GM21390 (cell line): ENCODE measurements around the gene TMEM258.

Source experiments
- ATAC-seq: cut with Tn5 transposase; IDR thresholded peaks from one replicate; pipeline ENCODE4 v1.9.1; 2021; ENCODE audit not compliant: unreplicated experiment

Gene TMEM258

DNA sequence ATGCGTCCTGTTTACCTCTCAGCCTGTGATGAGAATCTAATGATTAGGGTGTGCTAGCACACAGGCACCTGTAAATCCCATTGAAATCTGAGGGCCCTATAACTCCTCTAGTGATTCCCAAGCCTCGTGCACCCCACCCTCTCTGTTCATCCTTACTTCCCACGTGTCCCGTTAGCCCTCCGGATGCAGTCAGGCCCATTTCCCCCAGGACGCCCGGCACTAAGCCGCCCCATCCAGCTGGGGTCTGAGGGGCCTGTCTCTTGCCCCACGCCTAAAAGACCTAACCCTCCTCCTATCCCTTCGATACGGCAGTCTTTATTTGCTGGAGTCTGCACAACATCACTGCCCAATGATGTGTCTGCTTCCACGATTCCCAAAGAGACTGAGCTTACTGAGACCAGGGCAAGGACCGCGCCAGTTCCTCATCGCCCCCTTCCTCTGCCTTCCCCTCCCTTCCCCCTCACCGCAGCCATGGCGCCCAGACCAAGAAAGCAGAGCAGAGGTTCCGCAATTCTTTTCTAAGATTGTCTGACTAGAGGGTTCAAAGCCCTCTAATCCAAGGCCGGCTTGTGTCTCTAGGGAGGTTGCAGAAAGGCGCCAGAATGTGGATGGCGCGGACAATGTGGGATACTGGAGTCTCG, 34.7 kb upstream of the TMEM258 start:
- ATAC-seq, result peak; percentile 0

DNA sequence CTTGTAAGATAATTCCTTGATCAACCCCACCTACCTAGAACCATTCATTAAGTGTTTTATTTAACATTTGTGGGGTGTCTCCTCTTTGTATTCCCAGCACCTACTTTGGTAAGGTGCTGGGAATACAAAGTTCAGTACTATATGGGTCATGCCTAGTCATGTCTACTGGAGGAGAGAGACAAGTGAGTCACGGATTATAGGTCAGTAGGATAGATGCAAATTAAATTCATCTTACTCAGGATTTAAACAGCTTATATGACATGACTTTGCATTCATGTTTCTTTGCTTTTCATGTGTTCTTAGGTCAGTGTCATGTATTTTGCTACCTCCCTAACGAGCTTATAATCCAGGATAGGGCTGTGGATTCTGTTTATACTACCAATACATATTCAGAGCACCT, 27.8 kb upstream of the TMEM258 start:
- ATAC-seq, result no peak

- no peak for ATAC-seq
Measured at GRCh38 chr11:61817471-61818202, 25.2 kb upstream of the TMEM258 start.

GRCh38 chr11:61816736-61817455, 24.5 kb upstream of the TMEM258 start, which contains the start of gene FADS1:
FADS1 (minus strand) TSS chr11:61817003; CDS start chr11:61816929, 74 bp downstream.
- peak; percentile 51 for ATAC-seq

- ATAC-seq, result peak; percentile 25
Measured at GRCh38 chr11:61815790-61816735, 23.7 kb upstream of the TMEM258 start.

DNA sequence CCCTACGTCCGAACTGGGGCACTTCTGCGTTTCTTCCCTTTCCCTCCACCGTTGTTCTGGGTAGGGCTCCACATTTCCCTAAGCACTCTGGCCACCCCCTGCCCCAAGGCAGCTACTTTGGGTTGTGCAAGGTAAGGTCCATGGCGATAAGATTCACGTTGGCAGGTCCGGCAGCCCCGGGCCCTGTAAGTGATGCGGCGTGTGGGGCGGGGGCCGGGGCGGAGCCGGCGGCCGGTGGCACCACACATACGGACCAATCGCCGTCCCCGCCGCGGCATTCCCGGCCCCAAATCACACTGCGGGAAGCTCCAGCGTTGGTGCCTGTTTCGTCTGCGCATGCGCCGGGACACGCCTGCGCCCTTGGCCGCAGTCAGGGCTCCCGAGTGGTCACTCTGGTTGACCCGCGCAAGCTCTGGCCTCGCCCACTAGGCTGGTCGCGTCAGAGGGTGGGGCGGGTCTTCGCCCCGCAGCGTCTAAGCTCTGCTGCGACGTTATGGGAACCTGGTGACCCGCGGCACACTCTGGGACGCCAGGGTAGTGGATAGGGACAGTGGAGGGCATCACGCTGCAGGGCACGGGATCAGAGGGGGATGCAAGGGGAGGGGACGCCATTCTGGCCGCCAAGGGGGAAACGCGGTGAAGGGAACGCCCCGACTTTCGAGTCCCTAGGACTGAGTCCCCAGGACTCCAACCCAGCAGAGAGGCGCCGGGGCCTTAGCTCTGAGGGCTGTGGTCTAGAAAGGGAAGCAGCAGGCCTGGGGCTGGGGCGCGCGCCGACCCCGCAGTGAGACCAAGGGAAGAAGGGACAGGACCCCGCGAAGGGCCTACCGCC, 22.8 kb upstream of the TMEM258 start:
- ATAC-seq, result peak; percentile 52

DNA sequence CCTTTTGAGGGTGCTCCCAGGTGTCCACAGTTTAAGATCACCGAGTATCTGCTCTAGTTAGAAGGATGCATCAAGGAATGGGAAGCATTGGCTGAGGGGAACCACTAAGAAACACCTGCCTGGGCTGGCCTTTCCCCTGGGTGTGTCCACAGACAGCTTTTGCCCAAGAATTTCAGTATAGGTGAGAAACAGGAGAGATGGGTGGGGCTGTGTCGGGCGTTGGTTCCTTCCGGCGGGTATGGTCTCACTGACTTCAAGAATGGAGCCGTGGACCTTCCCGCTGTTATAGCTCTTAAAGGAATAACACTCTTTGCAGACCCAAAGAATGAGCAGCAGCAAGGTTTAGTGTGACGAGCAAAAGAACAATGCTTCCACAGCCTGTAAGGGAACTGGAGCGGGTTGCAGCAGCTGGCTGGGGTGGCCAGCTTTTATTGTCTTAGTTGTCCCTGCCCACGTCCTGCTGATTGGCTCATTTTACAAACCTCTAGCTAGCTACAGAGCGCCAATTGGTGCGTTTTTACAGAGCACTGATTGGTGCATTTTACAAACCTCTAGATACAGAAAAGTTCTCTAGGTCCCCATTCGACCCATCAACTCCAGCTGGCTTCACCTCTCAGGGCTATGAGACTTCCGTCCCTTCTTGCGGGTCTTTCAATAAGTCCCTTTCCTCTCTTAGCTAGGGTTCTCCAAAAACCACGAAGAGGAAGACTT, 22.0 kb upstream of the TMEM258 start:
- ATAC-seq, result no peak

- ATAC-seq, result no peak
Measured at GRCh38 chr11:61812736-61813411, 20.5 kb upstream of the TMEM258 start.

DNA sequence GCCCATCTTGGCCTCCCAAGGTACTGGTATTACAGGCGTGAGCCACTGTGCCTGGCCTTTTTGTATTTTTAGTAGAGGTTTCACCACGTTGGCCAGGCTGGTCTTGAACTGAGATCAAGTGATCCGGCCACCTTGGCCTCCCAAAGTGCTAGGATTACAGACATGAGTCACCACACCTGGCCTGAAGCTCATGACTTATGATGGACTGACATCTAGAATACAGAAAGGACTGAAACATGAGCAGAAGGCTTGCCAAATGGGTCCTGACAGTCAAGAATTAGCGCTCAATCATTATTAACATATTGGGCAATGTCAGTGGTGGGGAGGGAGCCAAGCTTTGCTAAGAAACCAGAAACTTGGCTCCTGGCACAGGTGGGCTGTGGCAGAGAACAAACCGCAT, 19.4 kb upstream of the TMEM258 start:
- no peak for ATAC-seq

- ATAC-seq, result no peak
Measured at GRCh38 chr11:61810671-61811175, 18.3 kb upstream of the TMEM258 start.

- no peak for ATAC-seq
Measured at GRCh38 chr11:61806785-61807184, 14.4 kb upstream of the TMEM258 start.

- no peak for ATAC-seq
Measured at GRCh38 chr11:61805146-61805545, 12.7 kb upstream of the TMEM258 start.

DNA sequence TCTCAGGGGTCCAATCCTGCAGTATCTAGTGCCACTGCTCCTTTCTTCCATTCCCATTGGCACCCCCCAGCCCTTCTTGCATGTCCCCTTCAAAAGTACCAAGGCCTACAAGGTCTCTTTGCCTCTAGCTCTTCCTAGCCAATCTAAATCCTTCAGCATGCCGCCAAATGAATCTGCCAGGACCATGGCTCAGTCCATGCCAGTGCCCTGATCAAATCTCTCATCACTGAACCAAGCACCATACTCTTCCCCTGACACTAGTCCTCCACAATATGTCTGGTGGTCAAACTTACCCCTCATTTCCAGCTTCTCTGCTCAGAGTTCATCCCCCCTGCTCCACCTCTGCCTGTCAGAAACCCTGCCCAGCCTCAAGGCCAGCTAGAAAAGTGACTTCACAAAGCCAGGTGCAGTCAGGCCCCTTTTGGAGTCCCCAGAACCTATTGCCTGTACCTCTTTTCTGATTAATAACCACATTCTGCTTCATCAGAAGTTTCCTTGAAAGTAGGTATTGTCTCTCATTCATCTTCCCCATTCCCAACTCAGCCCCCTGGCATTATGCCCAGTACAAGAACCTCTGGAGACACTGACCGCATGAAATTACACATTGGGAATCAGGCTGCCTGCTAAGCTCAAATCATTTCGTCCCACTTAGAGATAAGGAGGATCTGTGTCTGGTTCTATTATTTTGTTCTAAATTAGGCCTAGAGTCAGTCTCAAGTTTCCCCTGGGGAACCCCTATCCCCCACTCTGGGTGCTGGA, 11.7 kb upstream of the TMEM258 start:
- ATAC-seq, result no peak

GRCh38 chr11:61802605-61803004, 10.2 kb upstream of the TMEM258 start:
- ATAC-seq, result no peak

- ATAC-seq, result no peak
Measured at GRCh38 chr11:61800331-61801281, 8.2 kb upstream of the TMEM258 start.

DNA sequence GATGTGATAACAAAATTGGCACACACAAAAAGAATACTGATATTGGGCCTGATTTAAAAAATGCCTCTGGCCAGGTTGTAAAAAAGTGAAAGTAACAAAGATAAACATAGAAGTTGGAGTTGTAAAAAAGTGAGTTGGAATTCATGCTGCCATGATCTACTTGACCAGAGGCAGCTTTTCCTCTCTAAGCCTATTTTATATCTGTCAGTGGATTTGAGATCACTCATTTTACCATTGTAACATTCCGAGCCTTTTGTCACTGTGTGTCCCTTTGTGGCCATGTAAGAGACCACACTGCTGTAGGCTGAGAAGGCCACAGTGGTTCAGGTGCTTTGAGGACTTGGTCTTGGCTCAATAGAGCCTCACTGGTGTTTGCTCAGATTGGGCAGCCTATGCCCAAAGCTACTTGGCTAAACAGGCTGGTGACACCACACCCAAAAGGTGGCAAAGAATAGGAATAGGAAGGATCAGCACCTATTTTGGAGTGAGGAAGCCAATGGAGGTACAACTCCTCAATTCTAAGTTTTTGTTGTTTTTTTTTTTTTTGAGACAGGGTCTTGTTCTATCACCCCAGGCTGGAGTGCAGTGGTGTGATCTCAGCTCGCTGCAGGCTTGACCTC, 7.4 kb upstream of the TMEM258 start:
- no peak for ATAC-seq
